Measurements from ENCODE around the gene ZNF536.

DNA sequence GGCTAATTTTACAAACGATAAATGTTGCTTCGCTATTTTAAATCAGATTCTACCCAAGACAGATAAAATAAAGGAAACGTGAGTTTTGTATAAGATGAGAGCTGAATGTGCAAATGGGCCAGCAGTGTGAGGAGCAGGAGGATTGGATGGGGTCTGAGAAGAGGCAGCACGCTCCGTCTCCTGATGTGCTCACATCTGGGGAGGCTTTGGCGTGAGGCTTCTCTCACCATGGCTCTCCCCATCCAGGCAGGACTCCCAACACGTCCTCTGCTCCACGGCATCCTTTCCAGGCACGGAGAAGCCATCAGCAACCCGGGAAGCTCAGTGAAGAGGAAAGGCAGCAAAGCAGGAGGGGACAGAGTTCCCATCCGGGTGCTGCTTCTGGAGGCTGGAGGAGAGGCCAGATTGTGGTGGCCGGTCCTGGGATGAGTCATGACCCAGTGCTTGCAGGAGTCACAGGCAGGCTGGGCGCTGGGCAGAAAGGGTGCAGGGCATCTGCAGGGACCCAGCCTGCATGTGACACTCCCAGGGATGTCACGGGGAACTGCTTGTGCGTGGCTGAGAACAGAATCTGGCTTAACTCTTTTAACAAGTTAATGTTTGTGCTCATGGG lies 47.5 kb downstream of the ZNF536 start:
- TF ChIP-seq, protein P1, sequence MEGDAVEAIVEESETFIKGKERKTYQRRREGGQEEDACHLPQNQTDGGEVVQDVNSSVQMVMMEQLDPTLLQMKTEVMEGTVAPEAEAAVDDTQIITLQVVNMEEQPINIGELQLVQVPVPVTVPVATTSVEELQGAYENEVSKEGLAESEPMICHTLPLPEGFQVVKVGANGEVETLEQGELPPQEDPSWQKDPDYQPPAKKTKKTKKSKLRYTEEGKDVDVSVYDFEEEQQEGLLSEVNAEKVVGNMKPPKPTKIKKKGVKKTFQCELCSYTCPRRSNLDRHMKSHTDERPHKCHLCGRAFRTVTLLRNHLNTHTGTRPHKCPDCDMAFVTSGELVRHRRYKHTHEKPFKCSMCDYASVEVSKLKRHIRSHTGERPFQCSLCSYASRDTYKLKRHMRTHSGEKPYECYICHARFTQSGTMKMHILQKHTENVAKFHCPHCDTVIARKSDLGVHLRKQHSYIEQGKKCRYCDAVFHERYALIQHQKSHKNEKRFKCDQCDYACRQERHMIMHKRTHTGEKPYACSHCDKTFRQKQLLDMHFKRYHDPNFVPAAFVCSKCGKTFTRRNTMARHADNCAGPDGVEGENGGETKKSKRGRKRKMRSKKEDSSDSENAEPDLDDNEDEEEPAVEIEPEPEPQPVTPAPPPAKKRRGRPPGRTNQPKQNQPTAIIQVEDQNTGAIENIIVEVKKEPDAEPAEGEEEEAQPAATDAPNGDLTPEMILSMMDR (conservative IDR thresholded peaks at IDR 0.05; ENCODE audit: low read depth, low read length) = no peak
- TF ChIP-seq EZH2 (IDR thresholded peaks at IDR 0.05; ENCODE audit: borderline replicate concordance, low read depth, low read length, poor library complexity, severe bottlenecking) = no peak
